ENCODE results near the gene TAS2R42.

The TAS2R42 gene

DNA sequence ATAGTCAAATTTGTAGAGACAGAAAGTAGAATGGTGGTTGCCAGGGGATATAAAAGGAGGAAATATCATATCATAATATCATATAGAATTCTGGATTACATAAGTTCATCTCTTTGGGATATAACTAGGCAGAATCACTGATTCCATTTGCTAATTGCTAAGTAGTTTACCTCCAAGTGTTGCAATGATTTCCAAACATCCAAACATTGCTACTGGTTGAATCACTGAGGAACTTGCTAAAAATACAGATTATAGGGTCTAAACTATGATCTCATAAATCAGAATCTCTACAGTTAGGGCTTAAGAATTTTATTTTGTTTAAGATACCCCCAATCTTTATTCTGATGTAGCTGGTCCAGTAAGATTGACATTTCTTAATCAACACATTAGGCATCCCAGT lies 16.1 kb upstream of the TAS2R42 start:
- Histone ChIP-seq H3K9me3 (no peaks in the 10 kb centered on the region), H3K36me3 (no peaks in the 10 kb centered on the region), H3K4me1 (no peaks in the 10 kb centered on the region), H3K27me3 (peaks cover 3% of the 10 kb centered on the region; the same call in 1 of the 2 replicates), H3K4me3 (ENCODE audit: low read depth, low read length) (no peak overlapping the region)
- DNase-seq, result no peak
- TF ChIP-seq, protein P1, sequence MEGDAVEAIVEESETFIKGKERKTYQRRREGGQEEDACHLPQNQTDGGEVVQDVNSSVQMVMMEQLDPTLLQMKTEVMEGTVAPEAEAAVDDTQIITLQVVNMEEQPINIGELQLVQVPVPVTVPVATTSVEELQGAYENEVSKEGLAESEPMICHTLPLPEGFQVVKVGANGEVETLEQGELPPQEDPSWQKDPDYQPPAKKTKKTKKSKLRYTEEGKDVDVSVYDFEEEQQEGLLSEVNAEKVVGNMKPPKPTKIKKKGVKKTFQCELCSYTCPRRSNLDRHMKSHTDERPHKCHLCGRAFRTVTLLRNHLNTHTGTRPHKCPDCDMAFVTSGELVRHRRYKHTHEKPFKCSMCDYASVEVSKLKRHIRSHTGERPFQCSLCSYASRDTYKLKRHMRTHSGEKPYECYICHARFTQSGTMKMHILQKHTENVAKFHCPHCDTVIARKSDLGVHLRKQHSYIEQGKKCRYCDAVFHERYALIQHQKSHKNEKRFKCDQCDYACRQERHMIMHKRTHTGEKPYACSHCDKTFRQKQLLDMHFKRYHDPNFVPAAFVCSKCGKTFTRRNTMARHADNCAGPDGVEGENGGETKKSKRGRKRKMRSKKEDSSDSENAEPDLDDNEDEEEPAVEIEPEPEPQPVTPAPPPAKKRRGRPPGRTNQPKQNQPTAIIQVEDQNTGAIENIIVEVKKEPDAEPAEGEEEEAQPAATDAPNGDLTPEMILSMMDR (IDR thresholded peaks at IDR 0.05; ENCODE audit: low read depth, low read length), result no peak

DNA sequence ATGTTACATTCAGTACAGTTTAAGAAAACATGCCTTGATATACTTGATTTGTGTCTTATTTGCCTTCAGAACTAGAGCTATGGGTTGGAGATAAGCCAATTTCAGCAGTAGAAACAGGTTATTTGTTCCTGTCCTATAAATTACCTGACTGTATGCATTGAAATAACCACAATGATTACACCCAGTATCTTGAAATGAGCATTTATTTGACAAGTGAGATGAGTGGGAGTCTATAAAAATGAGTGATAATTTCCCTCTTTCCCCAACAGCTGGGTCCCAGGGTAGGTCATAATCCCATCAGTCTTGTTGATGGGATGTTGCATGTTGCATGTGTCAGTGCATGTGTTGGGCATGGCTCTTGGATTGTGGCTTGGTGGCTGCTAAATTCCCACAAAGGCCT lies 3.7 kb downstream of the TAS2R42 start:
- no peak for DNase-seq
- H3K4me1 ChIP-seq, result no peaks in the 10 kb centered on the region

DNA sequence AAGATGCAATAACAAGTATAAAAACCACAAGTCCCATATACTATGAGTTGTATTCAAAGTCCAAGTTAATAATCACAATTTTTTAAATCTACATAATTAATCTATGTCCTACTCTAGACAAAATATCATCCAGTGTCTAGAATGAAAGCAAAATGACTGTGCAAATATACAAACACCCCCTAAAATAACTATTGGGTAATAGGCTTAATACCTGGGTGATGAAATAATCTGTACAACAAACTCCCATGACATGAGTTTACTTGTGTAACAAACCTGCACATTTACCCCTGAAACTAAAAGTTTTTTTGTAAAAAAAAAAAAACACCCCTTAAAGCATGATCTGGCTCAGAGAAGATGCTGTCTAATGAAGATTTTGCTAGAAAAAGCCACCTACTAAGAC lies 4.2 kb downstream of the TAS2R42 start:
- Histone ChIP-seq H3K27me3 (peaks cover 4% of the 10 kb centered on the region; the same call in 1 of the 2 replicates), H3K9me3 (no peaks in the 10 kb centered on the region), H3K4me1 (no peaks in the 10 kb centered on the region), H3K36me3 (no peaks in the 10 kb centered on the region), H3K4me3 (ENCODE audit: low read depth, low read length) (no peak overlapping the region)
- DNase-seq, result no peak
- TF ChIP-seq, protein P1 (IDR thresholded peaks at IDR 0.05; ENCODE audit: low read depth, low read length), result no peak

More for the DNA sequence above, 3.7 kb downstream of the TAS2R42 start:
- Histone ChIP-seq H3K36me3 (no peaks in the 10 kb centered on the region), H3K4me3 (ENCODE audit: low read depth, low read length) (no peak overlapping the region), H3K9me3 (no peaks in the 10 kb centered on the region), H3K27me3 (peaks cover 4% of the 10 kb centered on the region; the same call in 1 of the 2 replicates)
- TF ChIP-seq, protein P1 (IDR thresholded peaks at IDR 0.05; ENCODE audit: low read depth, low read length), result no peak

DNA sequence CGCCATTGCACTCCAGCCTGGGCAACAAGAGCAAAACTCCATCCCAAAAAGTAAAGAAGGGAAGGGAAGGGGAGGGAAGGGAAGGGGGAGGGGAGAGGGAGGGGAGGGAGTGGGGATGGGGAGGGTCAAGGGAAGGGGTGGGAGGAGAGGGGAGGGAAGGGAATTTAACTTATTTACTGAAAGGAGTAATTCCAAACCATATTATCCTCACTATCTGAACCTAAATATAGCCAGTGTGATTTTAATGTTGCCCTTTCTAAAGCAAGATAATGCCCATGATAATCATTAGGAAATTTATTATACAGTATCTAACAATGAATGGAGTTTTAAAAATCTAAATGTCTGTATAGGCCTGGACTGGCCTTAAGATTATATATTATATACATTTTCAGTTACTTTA lies 8.5 kb downstream of the TAS2R42 start:
- no peaks in the 10 kb centered on the region; the same call in 1 of the 2 replicates for H3K36me3 ChIP-seq
- TF ChIP-seq, protein P1 (IDR thresholded peaks at IDR 0.05; ENCODE audit: low read depth, low read length), result no peak
- H3K4me3 ChIP-seq (ENCODE audit: low read depth, low read length), result no peak overlapping the region
- no peaks in the 10 kb centered on the region for H3K4me1 ChIP-seq
- H3K9me3 ChIP-seq, result no peaks in the 10 kb centered on the region
- no peaks in the 10 kb centered on the region for H3K27me3 ChIP-seq
- DNase-seq, result no peak

DNA sequence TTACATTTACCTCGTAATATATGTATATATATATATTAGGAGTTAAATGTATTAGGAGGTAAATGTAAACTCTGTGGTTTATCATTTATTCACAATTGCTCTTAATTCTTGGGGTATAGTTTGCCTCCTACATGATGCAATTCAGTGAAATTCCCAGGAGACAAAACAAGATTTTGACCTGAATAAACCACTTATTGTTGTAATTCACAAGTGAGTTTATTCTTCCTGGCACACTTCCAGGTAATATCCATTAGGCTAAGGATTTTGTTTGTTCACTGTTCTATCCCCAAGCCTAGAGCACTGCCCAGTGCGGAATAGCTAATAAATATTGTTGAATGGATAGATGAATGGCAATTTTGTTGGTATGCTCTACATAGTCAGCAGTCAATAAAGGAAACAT lies 12.7 kb downstream of the TAS2R42 start:
- Histone ChIP-seq H3K36me3 (no peaks in the 10 kb centered on the region; the same call in none of the 2 replicates), H3K4me3 (ENCODE audit: low read depth, low read length) (no peak overlapping the region), H3K4me1 (no peaks in the 10 kb centered on the region), H3K27me3 (no peaks in the 10 kb centered on the region), H3K9me3 (no peaks in the 10 kb centered on the region)
- TF ChIP-seq, protein P1 (IDR thresholded peaks at IDR 0.05; ENCODE audit: low read depth, low read length), result no peak
- no peak for DNase-seq

DNA sequence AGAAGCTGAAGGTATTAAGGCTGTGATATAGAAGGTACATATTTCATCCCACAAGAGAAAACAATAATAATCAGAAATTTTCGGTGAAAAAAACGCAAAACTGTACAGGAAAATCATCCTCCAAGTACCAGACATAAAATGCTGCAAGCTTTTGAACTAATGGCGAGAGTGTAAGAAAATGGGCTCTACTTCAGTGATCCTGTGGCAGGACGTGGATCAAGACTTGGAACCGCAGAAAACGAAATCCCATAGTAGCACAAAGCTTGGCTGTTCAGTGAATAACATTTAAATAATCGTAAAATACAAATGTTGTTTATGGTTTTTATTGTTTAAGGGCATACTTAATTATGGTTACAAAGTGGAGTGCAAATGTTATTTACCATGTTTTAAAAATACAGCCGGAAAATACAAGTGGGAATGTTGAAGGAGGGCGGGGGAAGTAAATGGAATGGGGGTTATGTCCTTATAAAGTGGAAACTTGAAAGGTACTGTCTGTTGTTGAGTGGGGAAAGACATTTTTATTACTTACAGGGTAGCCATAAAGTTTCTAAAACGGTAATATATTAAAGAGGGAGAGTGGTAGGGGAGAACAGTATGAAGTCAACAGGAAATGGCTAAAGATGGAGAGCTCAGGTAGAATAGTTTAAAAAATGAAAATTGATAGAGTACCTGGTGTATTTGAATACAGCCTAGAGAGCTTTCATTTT lies 14.6 kb downstream of the TAS2R42 start:
- peak overlapping the region; percentile 87 for H3K4me3 ChIP-seq (ENCODE audit: low read depth, low read length)
- no peaks in the 10 kb centered on the region for H3K9me3 ChIP-seq
- no peaks in the 10 kb centered on the region; the same call in none of the 2 replicates for H3K36me3 ChIP-seq
- TF ChIP-seq, protein P1 (IDR thresholded peaks at IDR 0.05; ENCODE audit: low read depth, low read length), result no peak
- no peak for DNase-seq
- H3K4me1 ChIP-seq, result no peaks in the 10 kb centered on the region
- no peaks in the 10 kb centered on the region for H3K27me3 ChIP-seq
